Heart left ventricle (tissue), 16 donors: Measurements from ENCODE around the gene ATP1A1. TPM values are rescaled to one million over a fixed set of nuclear protein-coding genes. Genes with fewer than 3 reads are reported as not detected.

ENCODE experiments used
- ATAC-seq, 4 donors: fragments of 200-7000 bp; cut with Tn5 transposase; one replicate each; pipeline ENCODE4 v1.9.1; 2020 to 2022; ENCODE audit warnings: moderate library complexity in 4 of 4, mild to moderate bottlenecking in 3 of 4, moderate number of reproducible peaks in 1 of 4
- DNase-seq, 5 donors: peaks; one replicate each; pipeline ENCODE4 v3.0.0-alpha.2; 2020
- H3K27ac ChIP-seq, 12 donors: fragments of 200-600 bp; sonication (generic) in 4 of 12; one replicate each; pipeline versions ENCODE4 v1.5.0 to v1.8.0; 2016 to 2022; ENCODE audit warnings: mild to moderate bottlenecking in 2 of 12
- H3K27me3 ChIP-seq, 9 donors: fragments of 200-600 bp; sonication (generic) in 2 of 9; one replicate each; pipeline versions ENCODE4 v1.5.1 to v1.8.0; 2016 to 2022; ENCODE audit warnings: mild to moderate bottlenecking in 3 of 9
- H3K36me3 ChIP-seq, 9 donors: fragments of 200-600 bp; sonication (generic) in 2 of 9; one replicate each; pipeline versions ENCODE4 v1.5.0 to v1.8.0; 2018 to 2022; ENCODE audit warnings: mild to moderate bottlenecking in 2 of 9
- H3K4me1 ChIP-seq, 12 donors: fragments of 200-600 bp; sonication (generic) in 4 of 12; one replicate each; pipeline versions ENCODE4 v1.5.0 to v1.8.0; 2016 to 2022; ENCODE audit warnings: mild to moderate bottlenecking in 3 of 12
- H3K4me3 ChIP-seq, 12 donors: fragments of 200-600 bp; sonication (generic) in 4 of 12; one replicate each; pipeline versions ENCODE4 v1.5.0 to v1.8.0; 2017 to 2022; ENCODE audit warnings: mild to moderate bottlenecking in 9 of 12, moderate library complexity in 4 of 12
- H3K9me3 ChIP-seq, 12 donors: fragments of 200-600 bp; sonication (generic) in 4 of 12; one replicate each; pipeline versions ENCODE4 v1.5.0 to v1.8.0; 2016 to 2022; ENCODE audit warnings: mild to moderate bottlenecking in 1 of 12
- POLR2A ChIP-seq, 2 donors: fragments of 450-650 bp; IDR thresholded peaks; one replicate each; pipeline ENCODE4 v1.6.1; 2017; ENCODE audit warnings: antibody characterized with exemption in 2 of 2, mild to moderate bottlenecking in 2 of 2, moderate library complexity in 2 of 2
- WGBS, 4 donors: extraction: QIAGEN DNeasy Blood & Tissue Kit in 2 of 4; methylation state at CpG; one replicate each; pipeline versions ENCODE4 v1.1.5 to v1.1.7; 2013 to 2018; 5-methylcytosine and 5-hydroxymethylcytosine counted together
- intact Hi-C, 10 donors: fragments of 100-400 bp; cut with DNase I; formaldehyde crosslinking; loops; one replicate each; pipeline versions ENCODE4 v1.11.1 to v1.14.2; 2022
- polyA plus RNA-seq, 2 donors: library from polyadenylated mRNA; stranded (reverse); fragments of 200-250 nt; gene quantifications; one replicate each; pipeline ENCODE4 v1.2.3, GENCODE V29; 2013
- total RNA-seq, 9 donors: library from RNA; depleted of rRNA in 2 of 9; stranded (reverse); fragments of >200 nt in 2 of 9; fragmentation: NEBNext Ultra II Directional in 3 of 9; extraction: Animal tissue kit (Norgen Biotek cat#: 25700) in 3 of 9; gene quantifications; one replicate each; pipeline versions ENCODE4 v1.1.0 to v1.2.4, GENCODE V29; 2016 to 2023
- TF ChIP-seq, protein P1 (sequence below), 12 donors: fragments of 200-600 bp; sonication (generic) in 4 of 12; IDR thresholded peaks; one replicate each; pipeline versions ENCODE4 v1.5.0 to v1.8.0; 2018 to 2022; ENCODE audit warnings: antibody characterized with exemption in 12 of 12, mild to moderate bottlenecking in 5 of 12
- donor health status: ischemic (EF 13 %, LVEDD 7.1; RV severe dilation, severe dysfunction).
- donor health status: healthy with polysubstance abuse.
- donor health status: DM: no; HTN: yes; CAD: no.
- donor health status: DM: no; HTN: no; CAD: no.
- donor health status: ischemic (EF 25% LVEDD 6.9; RV normal size, moderate dysfunction).
- donor health status: ischemic (EF 25% LVEDD 5.7; RV mildly dilated, moderate dysfunction).
- donor health status: healthy.
- donor health status: DM: yes; HTN: yes; CAD: no.
- donor health status: ischemic (EF 35%, LVEDD 5.7; RV mildly dilated, moderate dysfunction).
- donor health status: nonischemic (EF 11% LVEDD 7.7; RV severe dilation, severe dysfunction).
- donor health status: DM: yes; HTN: yes; CAD: no.
- donor health status: PGD.
- donor health status: ischemic (EF 29% LVEDD 5.4; RV normal size, mild dysfunction).
- donor health status: nonischemic (EF 23%, LVEDD 6.1; RV moderate dilation, normal function).

Gene ATP1A1
- total and polyA plus RNA-seq, 11 donors = 115 to 896 (median 241) TPM

DNA sequence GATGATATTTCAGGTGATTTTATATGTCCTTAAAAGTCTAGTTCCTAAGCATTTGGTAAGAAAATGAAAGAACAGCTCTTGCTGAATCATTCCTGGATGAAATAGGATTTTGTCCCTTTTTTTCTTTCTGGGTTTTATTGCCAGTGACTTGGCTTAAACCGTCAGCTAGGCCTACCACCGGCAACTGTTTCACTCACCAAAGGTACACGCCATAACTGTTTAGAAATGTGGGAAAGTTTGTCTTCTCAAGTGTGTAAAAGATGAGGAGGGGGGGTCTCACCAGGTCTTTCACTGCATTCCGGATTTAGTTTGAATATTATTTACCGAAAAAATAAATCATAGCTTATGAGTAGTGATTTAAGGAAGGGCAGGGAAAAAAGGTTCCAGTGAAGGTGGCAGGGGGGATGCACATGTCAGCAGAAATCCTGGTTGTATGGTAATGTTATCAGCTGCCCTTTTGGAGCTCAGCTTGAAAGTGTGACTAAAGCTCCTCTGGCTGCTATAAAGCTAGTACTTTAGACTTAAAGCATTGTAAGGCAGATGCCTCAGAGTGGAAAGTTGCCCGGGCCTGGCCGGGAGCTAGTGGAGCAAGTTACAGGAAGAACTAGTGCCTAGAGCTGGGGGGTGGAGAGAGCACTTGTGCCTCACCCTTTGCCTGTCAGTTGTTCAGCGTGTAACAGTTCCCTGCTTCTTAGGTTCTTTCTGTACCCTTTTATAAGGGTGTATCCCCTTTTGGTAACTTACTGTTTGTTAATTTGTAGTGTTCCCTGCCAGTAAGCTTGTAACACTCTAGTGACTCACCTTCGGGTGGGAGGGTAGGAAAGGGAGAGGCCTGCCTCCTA lies 3.1 kb downstream of the ATP1A1 start:
- Histone ChIP-seq H3K36me3 (no peaks in the 10 kb centered on the region), H3K9me3 (no peaks in the 10 kb centered on the region), H3K4me3 (peak overlapping the region; percentile 6 to 95 (median 85)), H3K27ac (peak overlapping the region; percentile 89 to 99 (median 97)), H3K4me1 (peaks cover 17 to 82% (median 73%) of the 10 kb centered on the region in 12 donors), H3K27me3 (no peaks in the 10 kb centered on the region)
- TF ChIP-seq POLR2A (IDR thresholded peaks at IDR 0.05) = peak in 1 of 2 donors; percentile 74
- TF ChIP-seq, protein P1, sequence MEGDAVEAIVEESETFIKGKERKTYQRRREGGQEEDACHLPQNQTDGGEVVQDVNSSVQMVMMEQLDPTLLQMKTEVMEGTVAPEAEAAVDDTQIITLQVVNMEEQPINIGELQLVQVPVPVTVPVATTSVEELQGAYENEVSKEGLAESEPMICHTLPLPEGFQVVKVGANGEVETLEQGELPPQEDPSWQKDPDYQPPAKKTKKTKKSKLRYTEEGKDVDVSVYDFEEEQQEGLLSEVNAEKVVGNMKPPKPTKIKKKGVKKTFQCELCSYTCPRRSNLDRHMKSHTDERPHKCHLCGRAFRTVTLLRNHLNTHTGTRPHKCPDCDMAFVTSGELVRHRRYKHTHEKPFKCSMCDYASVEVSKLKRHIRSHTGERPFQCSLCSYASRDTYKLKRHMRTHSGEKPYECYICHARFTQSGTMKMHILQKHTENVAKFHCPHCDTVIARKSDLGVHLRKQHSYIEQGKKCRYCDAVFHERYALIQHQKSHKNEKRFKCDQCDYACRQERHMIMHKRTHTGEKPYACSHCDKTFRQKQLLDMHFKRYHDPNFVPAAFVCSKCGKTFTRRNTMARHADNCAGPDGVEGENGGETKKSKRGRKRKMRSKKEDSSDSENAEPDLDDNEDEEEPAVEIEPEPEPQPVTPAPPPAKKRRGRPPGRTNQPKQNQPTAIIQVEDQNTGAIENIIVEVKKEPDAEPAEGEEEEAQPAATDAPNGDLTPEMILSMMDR (IDR thresholded peaks at IDR 0.05) = no peak
- intact Hi-C loops = loop anchor here in 7 of 10 donors (2.0 to 10.0 kb wide), 9 partner anchors 36 to 224 kb away; partner anchors contain the start of gene CD58 (in 2 of the 7)
- ATAC-seq = peak; percentile 35 to 51 (median 42)
- WGBS, 4 donors = 24 to 35% (median 26%) methylated on average over 9 of the region's 9 CpGs
- peak; percentile 58 to 88 (median 75) for DNase-seq

DNA sequence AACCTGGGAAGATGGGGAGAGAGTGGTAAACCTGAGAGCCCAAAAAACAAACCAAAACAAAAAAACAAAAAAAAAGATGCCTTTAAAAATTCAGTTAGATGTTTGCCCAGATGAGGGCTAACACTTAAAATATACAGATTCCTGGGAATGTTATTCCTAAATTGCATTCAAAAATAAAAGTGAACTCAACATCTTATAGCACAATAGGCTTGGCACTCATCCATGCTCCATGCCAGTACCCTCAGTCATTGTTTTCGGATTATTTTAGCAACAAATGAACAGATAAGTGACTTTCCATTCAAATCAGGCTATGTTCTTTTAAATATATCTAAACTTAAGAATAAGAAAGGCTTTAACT lies 3.7 kb downstream of the ATP1A1 start:
- peak overlapping the region; percentile 89 to 99 (median 97) for H3K27ac ChIP-seq
- H3K36me3 ChIP-seq = no peaks in the 10 kb centered on the region
- H3K4me1 ChIP-seq = peaks cover 18 to 88% (median 79%) of the 10 kb centered on the region in 12 donors
- TF ChIP-seq, protein P1 (IDR thresholded peaks at IDR 0.05) = no peak
- TF ChIP-seq POLR2A (IDR thresholded peaks at IDR 0.05) = no peak
- no peaks in the 10 kb centered on the region for H3K9me3 ChIP-seq
- 16 to 26% (median 22%) methylated on average over 1 of the region's 1 CpG for WGBS, 4 donors
- no peak for ATAC-seq
- H3K4me3 ChIP-seq = peak overlapping the region in 9 of 12 donors; percentile 77 to 95 (median 87)
- intact Hi-C loops = loop anchor here in 7 of 10 donors (2.0 to 10.0 kb wide), 9 partner anchors 36 to 224 kb away; partner anchors contain the start of gene CD58 (in 2 of the 7)
- no peak for DNase-seq
- H3K27me3 ChIP-seq = no peaks in the 10 kb centered on the region

DNA sequence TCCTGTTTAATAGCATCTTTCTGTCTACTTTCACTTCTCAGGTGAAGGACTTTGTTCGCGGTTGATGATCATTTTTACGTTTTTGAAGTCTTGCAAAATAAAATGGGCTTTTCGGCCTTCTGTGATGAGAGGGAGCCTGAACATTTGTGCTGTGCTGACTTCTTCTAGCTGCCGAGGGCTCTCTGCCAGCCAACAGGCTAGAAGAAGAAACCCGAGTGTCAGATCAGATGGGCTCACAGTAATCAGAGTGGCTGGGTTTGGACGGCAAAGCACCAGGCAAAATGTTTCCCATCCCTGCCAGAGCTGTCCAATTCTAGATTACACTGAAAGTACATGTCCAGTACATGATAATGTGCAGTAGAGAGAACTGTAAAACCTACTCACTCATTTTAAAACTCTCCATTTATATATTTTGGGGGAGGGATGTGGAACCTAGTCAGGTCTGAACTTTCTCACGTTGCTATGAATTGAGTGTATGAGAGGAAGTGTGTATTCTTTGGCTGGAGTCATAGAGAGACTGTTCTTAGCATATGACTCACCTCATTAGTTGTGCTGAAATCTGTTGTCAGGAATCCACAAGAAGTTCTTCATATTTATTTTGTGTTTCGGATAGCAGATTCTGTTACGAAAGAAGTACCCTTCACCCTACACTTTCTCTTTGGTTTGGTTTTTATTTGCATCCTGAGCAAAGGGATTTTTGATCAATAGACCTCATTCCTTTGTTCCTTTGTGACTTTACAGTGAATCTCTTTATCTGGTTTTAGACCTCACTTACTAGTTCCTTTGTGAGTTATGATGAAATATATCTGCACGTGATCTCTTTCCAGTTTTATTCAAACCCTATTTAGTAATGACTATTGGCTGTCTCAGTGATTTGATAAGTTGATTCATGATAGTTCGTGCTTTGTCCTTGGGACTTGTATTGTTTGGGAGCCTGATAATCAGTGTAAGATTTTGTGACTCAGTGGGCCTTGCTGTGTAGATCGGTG lies 4.8 kb downstream of the ATP1A1 start:
- DNase-seq (peak; percentile 68 to 85 (median 72)), ATAC-seq (peak; percentile 32 to 52 (median 40))
- TF ChIP-seq, protein P1 (IDR thresholded peaks at IDR 0.05) = no peak
- no peak for TF ChIP-seq POLR2A (IDR thresholded peaks at IDR 0.05)
- 27 to 34% (median 31%) methylated on average over 13 of the region's 13 CpGs for WGBS, 4 donors
- Histone ChIP-seq H3K4me1 (peaks cover 18 to 88% (median 82%) of the 10 kb centered on the region in 12 donors), H3K4me3 (peak overlapping the region in 10 of 12 donors; percentile 7 to 89 (median 82)), H3K36me3 (no peaks in the 10 kb centered on the region), H3K27ac (peak overlapping the region; percentile 89 to 99 (median 97)), H3K9me3 (no peaks in the 10 kb centered on the region), H3K27me3 (no peaks in the 10 kb centered on the region)
- intact Hi-C loops = loop anchor here in 7 of 10 donors (2.0 to 10.0 kb wide), 10 partner anchors 34 to 226 kb away; partner anchors contain the start of gene CD58 (in 2 of the 7)
